GM19467 (cell line): ENCODE measurements around the gene PLXNA1.

Experiments used
- ATAC-seq: cut with Tn5 transposase; IDR thresholded peaks from one replicate; pipeline ENCODE4 v1.9.1; 2021; ENCODE audit warnings: mild to moderate bottlenecking, moderate library complexity; ENCODE audit not compliant: unreplicated experiment

Gene PLXNA1

DNA sequence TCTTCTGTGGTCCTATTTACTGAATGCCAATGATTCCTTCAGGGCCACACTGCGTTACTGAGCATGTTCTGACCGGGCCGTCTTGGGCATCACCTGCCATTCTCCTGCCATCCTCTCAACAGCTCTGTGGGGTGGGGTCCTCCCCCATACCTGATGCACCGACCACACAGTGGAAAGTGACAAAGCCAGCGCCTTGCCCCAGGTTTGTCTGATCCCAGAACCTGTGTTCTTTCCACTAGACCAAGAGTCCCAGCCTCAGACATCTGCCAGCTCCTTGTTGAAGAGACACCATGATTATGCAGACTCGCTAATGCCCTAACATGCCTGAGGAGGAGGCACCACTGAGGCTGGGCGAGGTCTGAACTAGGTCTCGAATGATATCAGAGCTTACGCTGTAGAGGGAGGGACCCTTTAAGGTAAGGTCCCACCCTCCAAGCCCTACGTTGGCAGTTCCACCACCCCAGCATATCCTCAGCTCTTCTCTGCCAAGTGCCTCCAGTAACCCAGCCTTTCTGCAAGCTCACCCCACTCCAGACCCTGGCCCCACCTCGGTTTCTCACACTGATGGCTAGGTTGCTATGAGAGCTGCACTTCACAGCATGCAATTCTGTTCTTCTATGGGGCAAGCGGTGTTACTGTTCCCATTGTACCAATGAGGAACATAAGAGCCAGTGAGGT is 29.8 kb upstream of the PLXNA1 start:
- ATAC-seq = no peak

DNA sequence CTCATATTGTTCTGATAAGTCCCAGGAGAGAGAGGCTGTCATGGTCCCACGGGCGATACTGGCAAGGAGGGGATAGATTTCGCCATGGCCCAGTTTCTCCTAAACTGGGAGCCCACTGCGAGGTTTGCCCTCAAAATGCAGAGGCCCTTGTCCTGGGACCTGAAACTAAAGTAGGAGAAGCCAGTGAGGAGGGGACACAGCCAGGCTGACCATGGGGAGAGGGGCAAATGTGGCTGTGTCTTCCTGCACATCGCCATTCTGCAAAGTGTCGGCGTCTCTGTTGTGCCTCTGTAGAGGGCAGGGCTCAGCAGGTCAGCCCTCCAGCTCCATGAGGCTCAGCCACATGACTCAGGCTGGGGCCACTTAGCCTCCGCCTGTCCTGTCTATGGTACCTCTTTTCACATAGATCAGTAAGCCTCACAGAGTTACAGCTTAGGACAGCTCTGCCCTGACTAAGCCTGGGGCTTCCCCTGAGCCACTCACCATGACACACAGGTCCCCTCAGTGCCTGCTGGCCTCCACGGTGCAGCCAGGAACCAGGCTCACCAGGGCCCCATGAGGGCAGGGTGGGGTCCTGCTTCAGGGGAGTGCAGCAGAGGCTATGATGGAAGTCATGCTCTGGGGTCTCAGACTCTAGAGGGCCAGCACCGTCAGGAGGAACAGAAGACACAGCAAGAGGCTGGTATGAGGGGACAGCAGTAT is 28.6 kb upstream of the PLXNA1 start:
- ATAC-seq = peak; percentile 58

DNA sequence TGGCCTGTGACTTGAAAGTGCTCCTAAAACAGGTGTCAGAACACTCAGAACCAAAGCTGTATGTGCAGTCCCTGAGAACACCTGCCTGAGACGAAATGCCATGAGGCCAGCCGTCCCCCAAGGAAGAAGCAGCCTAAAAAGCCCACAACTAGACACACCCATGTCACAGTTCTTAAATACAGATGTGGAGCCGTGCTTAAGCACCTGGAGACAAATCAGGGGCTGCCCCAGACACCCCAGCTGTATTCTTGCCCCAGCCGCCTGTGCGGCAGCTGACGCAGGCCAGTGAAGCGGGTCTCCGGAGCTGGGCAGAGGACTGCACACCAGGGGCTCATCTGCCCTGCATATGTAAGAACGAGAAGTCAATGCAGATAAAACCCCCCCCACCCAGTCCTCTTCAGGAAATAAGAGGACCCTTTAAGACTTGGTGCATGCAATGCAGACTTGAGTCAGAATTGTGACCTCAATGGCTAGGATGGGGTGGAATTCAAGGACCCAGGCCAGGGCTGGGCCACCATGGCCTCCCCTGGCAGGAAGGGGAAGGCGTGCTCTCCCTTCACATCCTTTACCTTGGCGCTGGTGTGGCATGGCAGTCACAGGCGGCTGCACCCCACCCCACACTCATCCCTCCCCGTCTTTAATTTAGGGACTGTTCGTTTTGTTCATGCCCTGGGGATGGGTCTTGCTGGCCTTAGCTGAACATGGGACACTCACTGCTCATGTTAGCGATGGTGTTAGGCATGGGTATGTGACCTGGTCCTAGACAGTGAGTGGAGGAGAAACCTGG is 27.7 kb upstream of the PLXNA1 start:
- ATAC-seq = peak; percentile 72

DNA sequence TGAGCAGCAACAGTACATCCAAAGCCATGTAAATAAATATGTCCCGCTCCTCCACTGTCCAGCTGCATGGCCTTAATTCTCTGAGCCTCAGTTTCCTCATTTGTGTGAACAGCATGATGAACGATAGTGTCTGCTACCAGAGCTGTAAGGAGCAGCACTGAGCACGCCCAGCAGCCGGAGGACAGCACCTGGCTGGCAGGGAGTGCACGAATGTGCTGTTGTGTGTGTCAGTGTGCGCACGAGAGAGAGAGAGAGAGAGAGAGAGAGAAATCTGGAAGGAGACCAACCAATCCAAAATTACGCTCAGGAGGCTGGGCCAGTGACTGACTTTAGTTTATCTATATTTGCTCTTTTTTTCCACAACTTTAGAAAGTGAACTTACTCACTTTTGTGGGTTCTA is 26.6 kb upstream of the PLXNA1 start:
- ATAC-seq = no peak

DNA sequence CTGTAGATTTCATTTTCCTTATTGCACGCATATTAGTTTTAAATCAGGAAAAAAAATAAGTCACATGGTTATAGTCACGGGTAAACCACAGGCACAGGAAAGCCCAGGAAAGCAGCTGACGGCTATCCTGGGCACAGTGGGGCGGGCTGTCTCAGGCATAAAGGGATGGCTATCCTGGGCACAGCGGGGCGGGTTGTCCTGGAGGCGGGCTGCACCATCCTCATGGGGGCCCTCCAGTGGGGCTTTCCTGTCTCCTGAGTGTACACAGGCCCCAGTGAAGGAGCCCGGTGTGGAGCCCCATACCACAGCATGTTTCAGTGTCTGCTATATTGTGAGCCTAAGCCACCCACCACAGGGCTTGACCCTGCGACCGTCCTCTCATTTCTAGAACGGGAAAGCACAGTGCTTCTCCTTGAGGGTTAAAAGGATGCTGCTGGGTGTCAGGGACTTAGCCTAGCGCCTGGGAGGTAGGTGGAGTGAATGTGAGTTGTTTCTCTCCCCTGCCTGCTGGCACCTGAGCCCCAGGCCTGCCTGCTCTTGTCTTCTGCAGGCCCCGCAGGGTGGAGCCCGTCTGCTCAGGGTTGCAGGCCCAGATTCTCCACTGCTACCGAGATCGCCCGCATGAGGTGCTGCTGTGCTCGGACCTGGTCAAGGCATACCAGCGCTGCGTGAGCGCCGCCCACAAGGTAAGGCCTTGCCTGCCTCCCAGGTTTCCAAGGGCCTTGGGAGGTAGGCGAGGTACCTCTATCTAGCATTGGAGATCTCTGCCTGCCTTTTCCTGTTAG is 25.9 kb upstream of the PLXNA1 start:
- ATAC-seq = no peak

DNA sequence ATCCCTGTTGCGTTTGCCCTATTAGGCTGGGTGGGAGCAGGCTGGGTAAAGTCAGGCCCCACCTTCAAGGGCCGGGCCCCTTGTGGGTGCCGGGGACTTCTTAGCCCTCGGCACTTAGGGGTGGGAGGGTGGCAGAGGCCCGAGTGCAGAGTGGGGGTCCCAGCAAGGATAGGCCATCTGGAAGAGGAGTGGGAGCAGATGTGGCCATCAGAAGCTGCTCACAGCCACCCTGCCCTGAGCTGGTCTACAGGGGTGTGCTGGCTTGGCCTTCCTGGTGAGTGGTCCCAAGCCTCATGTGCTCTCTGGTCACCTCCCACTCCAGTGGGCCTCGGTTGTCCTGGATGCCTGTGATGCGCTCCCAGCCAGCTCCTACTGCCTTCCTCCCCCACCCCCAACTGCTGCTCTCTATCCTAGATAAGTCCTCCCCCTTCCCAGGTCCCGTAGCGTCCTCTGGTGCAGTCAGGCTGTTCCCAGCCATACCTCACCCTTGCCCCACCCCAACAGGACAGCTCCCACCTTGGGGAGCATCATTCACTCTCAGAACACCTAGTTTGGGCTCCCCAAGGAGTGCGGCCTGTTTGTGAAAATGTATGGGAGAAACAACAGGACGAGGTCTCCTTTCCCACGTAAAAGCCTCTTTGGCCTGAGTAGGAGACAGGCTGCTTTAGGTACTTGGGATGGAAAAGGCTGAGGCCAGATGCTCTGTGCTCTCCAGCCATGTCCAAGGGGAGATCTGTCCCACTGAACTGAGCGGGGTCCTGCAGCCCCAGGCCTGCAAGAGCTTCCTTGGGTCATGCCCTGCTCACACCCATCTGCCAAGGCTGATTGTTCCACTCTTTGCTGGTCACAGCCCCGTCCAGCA is 24.9 kb upstream of the PLXNA1 start:
- no peak for ATAC-seq

DNA sequence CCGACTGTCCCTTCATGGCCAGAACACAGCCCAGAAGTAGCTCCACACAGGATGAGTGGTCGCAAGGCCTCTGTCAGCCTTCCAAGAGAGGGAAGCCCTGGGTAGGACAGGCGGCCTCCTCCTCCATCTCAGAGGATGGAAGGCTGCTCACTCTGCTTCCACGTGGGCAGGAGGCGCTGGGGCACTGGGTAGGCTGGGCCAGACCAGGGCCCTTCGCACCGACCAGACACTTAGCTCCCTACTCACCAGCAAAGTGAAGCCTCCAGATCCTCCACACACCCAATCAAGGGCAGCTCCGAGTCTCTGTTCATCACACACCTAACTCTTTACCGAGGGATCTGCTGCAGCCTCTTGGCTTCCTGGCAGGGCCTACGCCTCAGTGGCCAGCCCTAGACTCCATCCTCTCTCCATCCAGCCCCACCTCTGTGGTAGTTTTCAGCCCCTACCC is 24.3 kb upstream of the PLXNA1 start:
- no peak for ATAC-seq

DNA sequence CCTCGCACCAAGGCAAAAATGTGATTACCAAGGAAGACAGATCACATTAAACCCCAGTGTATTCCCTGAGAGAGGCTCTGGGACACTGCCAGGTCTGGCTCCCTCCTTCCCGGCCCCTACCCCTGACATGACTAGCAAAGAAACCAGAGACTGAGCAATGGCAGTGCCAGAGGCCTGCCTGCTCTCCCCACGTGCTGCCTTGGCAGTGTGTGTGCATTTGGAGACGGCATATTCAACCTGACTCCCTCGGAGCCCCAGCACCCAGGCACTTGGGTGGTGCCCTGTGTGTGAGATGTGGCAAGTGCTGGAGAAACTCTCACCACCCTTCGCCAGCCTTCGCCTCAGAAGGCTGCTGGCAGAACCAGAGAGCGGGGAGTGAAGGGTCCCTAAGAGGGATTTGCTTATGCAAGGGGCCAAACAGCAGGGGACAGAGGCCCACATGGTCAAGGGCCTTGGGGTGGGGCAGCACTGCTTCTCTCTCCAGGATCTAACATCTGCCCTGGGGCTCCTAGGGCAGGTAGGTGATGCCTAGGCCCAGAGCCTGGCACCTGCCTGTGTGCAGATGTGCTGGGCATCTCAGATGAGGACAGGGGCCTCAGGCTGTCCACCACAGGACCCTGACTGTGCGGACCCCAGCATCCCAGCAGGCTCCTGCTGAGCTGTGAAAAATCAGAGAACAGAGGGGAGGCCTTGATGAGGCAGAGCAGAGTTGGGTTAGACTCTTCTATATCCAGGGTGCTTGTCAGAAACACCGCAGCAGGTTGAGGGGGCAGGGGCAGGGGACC is 23.6 kb upstream of the PLXNA1 start:
- no peak for ATAC-seq

DNA sequence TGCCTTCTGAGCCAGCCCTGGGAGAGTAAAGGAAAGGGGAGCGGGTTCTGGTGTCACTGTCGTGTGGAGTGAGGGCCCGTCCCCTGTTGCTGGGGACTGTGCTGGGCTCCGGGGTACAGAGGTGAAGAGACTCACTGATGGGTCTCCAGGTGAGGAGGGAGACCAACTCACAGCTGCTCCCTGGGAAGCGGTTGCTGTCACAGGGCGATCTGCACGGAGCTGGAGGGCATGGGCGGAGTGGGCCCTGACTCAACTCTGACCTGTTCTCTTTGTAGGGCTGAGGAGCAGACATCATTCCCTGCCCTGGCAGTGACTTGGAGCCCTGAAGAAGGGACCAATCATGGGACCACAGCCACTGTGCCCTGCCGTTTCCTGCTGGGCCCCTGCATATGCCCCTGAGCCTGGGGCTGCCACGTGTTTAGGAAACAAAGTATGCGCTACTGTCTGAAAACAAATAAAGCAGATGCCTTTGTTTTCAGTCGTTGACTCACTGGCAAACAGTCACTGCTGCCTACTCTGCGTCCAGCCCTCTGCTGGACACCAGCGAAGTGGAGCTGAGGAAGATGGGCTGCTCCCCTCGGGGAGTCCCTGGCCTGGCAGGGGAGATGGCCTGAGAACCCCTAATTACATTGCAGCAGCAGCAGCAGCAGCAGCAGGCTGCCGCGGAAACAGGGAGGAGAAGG is 22.9 kb upstream of the PLXNA1 start:
- ATAC-seq = no peak

DNA sequence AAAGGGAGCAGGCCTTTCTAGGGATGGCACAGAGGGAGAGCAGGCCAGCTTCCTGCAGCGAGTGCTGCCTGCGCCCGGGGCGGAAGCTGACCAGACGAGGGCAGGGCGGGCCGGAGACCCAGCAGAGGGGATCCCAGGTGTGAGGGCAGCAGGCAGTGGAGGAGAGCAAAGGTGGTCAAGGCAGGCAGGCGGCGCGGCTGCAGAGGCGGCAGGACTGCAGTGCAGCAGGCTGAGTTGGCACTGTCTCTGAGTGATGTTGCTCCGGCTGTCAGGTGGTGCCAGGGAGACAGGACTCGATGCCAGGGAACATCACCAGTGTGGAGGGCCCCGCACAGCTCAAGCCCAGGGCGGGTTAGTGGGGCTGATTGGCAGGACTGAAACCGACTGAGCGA is 22.3 kb upstream of the PLXNA1 start:
- ATAC-seq = no peak

DNA sequence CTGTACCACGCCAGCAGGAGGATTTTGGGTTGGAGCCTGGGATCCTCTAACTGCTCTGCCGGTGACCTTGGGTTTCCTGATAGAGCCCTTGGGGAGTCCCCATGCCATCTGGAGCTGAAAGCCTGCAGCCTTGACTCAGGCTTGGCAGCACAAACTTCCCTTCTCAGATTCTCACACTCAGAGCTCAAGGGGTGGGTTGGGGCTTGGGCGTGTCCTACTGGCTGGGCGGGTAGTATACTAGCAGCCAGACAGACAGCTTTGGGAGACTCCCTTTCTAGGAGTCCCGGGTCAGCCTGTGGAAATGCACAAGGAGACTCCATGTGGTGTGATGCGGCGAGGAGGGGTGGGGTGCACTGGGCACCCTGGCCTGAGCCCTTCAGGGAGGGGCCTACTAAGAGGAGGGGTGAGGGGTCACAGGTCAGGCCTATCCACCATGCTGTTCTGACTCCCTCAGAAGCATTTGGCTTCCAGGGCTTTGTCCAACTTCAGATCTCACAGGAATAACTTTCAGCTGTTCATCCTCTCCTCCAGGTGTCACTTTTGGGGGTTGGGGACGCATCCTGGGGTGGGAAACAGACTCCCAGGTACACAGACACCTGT is 21.6 kb upstream of the PLXNA1 start:
- no peak for ATAC-seq

DNA sequence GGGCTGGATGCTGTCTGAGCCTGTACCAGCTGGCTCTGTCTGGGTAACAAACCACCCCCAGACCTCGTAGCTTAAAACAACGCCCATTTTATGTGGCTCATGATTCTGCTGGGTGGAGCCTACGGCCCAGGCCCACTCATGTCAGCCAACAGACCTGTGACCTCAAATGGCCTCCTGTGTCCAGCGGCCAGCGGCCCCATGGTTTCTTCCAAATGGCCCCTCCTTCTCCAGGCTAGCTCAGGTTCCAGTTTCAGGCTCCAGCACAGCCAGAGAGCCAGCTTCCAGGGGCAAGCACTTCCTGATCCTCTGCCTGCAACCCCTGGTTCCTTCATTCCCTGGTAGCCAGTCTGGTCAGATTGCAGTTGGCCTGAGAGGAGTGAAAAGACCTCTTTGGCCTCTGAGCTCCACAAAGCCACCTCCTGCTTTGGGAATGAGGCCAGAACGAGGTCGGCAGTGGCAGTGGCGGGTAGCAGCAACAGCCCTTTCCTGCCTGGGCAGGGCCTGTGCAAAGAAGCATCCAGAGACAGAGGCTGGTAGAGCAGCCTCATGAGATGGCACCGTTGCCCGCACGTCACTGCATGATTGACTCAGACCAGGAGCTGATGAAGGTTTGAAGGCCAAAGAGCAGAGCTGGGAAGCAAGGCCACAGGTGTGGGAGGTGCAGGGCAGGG is 21.0 kb upstream of the PLXNA1 start:
- ATAC-seq = no peak

DNA sequence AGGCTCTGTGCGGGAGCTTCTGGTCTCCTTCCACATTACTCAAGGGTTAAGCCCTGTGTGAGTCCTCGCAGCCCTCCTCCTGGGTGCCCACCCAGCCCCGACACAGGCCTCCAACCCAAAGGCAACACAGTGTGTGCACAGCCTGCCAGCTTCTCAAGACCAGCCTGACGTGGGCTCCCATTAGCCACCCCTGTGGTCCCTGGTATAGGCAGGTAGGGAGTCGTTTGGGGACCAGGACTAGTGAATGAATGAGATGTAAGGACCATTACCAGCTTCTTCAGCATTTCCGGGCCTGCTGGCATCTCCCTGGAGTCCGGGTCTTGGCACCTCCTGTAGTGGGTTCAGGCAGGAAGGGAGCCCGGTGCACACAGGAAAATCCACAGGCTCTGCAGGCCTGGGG is 20.2 kb upstream of the PLXNA1 start:
- ATAC-seq = no peak

DNA sequence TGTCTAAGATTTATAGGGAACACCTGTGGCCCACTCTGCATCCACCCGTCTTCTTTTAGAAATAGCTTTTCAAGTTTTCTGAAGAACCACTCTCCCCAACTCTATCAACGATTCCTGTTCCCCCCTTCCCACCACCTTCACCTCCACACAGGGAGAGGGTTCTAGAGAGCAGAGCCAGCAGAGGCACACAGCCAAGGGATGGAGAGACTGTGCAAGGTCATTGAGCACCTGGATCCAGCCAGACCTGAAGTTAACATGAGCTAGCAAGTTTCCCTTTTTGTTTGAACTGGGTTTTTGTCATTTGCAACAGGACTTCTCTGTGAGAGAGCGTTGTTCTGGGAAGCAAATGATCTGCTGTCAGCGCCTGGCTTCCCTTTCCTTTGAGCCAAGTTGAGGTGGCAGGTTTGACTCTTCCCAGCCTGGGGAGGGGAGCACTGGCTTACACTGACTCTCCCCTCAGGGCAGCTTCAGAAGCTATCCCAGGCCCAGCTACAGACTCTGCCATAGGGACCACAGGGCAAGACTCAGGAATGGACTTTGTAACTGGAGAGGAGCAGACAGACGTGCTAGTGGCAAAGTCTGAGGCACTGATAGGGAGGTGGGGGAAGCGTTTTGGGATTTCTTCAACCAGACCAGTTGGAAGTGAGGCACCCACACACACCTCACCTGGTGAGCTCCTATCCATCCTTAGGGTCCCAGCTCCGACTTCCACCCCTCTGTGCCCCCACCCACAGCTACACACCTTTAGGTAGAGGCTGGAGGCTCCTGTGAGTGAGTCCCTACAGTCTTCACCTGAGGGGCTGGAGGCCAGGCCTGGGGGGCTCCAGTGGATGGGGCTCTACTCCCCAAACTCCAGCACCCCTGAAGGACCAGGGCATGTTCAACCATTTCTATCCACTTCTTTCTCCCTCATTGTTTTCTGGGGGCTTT is 19.4 kb upstream of the PLXNA1 start:
- ATAC-seq = no peak

DNA sequence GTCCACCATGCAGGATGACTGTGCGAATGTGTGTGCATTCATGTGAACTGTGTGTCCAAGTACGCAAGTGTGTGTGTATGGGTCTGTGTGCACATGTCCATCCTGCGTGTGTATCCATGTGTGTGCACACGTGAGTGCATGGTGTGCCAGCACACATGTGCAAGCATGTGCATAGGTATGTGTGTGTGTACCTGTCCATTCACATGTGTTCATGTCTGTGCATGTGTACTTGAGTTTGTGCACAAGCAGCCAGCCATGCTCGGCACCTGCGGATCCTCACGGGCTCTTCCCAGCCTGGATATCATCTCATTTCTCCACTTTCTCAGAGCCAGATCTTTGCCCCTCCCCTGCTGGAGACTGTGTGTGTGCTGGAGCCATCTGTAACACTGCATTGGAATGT is 18.7 kb upstream of the PLXNA1 start:
- no peak for ATAC-seq

DNA sequence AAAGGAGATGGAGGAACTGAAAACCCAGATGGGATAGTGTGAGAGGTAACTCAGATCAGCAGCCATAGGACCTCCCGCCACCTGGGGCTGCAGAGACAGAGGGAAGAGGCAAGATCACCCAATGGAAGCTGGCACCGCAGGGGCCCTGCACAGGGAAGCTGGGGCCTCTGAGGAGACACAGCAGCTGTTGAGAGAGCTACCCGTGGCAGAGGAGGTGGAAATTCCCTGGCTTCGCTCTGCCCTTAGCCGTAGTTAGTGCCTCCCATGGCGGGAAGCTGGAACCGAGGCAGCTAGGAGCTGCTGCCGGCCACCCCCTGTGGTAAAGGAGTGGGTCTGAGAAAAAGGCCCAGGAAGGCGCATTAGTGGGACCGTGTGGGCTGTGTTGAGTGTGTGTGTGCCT is 18.0 kb upstream of the PLXNA1 start:
- ATAC-seq = no peak

DNA sequence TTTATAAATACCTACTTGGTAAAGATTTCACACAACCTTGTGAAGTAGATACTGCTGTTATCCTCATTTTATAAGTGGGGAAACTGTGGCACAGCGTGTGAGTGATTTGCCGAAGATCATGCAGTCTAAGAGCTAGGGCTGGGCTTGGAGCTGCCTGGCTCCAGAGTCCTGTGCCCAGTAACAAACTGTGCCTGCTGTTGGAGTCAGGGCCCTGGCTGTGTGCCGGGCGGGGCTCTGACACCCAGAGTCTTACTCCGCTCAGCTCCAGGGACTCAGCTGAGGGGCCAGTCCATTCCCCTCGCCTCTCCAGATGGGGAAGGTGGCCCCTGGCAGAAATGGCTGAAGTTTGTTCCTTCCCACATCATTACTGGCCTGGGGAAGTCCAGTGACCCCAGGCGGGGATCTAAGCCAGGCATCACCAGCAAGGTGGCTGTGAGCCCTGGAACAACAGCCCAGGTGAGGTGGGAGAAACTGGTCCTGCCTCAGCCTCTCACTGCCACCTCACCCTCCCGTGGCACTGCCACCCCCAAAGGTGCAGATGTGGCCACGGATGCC is 17.3 kb upstream of the PLXNA1 start:
- no peak for ATAC-seq
